ENCODE data around the gene TUBGCP2.

The TUBGCP2 gene

DNA sequence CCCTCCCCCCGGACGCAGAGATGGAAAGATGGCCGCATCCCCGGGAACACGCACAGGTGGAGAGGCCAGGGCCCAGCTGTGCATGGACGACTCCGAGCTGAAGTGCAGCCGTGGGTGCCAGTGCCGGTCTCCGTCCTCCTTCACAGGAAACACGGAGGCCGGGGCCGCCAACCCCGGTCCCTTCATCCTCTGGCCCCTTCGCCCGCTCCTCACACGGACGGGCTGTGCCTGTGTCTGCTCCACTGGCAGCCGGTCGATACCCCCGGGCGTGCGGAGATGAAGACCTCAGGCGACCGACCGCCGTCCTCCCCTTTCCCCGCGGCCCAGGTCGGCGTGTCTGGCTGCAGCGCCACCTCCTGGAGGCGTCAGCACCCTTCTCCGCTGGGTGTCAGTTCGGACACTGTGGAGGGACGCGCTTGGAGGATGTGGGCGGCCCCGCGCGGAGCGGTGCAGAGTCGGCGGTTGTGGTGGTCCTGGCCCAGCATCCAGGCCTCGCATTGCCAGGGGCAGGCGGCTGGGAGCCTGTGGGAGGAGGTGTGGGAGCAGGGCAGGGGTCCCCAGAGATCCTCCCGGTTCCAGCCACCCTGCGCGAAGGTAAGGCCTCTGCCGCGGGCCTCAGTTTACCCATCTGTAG lies 9.9 kb upstream of the TUBGCP2 start:
- no peak overlapping the region for H3K4me3 ChIP-seq (ENCODE audit: low read depth, low read length)
- TF ChIP-seq, protein P1, sequence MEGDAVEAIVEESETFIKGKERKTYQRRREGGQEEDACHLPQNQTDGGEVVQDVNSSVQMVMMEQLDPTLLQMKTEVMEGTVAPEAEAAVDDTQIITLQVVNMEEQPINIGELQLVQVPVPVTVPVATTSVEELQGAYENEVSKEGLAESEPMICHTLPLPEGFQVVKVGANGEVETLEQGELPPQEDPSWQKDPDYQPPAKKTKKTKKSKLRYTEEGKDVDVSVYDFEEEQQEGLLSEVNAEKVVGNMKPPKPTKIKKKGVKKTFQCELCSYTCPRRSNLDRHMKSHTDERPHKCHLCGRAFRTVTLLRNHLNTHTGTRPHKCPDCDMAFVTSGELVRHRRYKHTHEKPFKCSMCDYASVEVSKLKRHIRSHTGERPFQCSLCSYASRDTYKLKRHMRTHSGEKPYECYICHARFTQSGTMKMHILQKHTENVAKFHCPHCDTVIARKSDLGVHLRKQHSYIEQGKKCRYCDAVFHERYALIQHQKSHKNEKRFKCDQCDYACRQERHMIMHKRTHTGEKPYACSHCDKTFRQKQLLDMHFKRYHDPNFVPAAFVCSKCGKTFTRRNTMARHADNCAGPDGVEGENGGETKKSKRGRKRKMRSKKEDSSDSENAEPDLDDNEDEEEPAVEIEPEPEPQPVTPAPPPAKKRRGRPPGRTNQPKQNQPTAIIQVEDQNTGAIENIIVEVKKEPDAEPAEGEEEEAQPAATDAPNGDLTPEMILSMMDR (IDR thresholded peaks at IDR 0.05; ENCODE audit: insufficient read depth, low read depth, low read length, missing control alignments), result peak; percentile 53
- DNase-seq (ENCODE audit: low read depth), result peak; percentile 46

DNA sequence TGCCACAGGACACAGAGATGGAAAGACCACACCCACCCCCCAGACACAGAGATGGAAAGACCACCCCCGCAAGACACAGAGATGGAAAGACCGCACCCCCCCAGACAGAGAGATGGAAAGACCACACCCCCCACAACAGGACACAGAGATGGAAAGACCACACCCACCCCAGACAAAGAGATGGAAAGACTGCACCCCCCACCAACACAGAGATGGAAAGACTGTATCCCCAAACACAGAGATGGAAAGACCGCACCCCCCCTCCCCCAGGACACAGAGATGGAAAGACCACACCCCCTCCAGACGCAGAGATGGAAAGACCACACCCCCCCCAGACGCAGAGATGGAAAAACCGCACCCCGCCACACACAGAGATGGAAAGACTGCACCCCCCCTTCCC lies 8.1 kb upstream of the TUBGCP2 start:
- no peak for DNase-seq (ENCODE audit: low read depth)
- TF ChIP-seq, protein P1 (IDR thresholded peaks at IDR 0.05; ENCODE audit: insufficient read depth, low read depth, low read length, missing control alignments), result no peak
- no peak overlapping the region for H3K4me3 ChIP-seq (ENCODE audit: low read depth, low read length)

DNA sequence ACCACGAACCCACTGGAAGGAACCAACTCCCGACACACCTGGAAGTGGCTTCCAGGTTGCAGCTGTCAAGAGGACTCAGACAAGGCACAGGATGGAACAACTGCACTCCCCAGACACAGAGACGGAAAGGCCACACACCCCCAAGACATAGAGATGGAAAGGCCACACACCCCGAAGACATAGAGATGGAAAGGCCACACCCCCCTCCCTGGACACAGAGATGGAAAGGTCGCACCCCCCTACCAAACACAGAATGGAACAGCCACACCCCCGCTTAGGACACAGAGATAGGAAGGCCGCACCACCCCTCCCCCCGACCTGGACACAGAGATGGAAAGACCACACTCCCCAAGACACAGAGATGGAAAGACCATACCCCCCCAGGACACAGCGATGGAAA lies 7.6 kb upstream of the TUBGCP2 start:
- TF ChIP-seq, protein P1 (IDR thresholded peaks at IDR 0.05; ENCODE audit: insufficient read depth, low read depth, low read length, missing control alignments), result no peak
- no peak for DNase-seq (ENCODE audit: low read depth)
- H3K4me3 ChIP-seq (ENCODE audit: low read depth, low read length), result no peak overlapping the region

DNA sequence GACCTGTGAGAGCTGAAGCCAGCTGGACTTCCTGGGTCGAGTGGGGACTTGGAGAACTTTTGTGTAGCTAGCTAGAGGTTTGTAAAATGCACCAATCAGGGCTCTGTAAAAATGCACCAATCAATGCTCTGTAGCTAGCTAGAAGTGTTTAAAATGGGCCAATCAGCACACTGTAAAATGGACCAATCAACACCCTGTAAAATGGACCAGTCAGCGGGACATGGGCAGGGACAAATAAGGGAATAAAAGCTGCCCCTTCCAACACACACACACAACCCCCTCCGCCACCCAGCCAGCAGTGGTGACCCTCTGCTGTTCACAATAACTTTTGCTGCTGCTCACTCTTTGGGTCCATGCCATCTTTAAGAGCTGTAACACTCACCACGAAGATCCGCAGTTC lies 7.2 kb upstream of the TUBGCP2 start:
- TF ChIP-seq, protein P1 (IDR thresholded peaks at IDR 0.05; ENCODE audit: insufficient read depth, low read depth, low read length, missing control alignments), result no peak
- DNase-seq (ENCODE audit: low read depth), result no peak

DNA sequence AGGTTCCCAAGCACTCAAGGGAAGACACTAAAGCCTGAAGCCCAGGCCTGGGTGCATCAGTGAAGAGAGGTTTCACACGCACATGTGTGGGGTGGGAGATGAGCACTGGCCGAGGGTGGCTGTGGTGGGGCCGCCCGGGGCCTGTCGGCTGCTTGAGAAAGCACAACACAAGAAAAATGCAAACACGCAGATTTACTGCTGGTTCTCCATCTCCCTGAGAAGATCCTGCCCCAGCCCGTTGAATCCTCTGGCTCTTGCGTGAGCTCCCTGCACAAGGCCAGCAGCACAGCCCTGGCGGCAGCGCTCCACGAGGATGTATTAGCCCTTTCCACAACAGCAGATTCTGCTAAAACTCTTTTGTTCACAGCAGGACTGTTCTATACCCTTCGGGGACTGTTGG lies 6.2 kb upstream of the TUBGCP2 start:
- TF ChIP-seq, protein P1 (IDR thresholded peaks at IDR 0.05; ENCODE audit: insufficient read depth, low read depth, low read length, missing control alignments), result no peak
- DNase-seq (ENCODE audit: low read depth), result no peak

More for the DNA sequence above, 7.2 kb upstream of the TUBGCP2 start:
- no peak overlapping the region for H3K4me3 ChIP-seq (ENCODE audit: low read depth, low read length)

DNA sequence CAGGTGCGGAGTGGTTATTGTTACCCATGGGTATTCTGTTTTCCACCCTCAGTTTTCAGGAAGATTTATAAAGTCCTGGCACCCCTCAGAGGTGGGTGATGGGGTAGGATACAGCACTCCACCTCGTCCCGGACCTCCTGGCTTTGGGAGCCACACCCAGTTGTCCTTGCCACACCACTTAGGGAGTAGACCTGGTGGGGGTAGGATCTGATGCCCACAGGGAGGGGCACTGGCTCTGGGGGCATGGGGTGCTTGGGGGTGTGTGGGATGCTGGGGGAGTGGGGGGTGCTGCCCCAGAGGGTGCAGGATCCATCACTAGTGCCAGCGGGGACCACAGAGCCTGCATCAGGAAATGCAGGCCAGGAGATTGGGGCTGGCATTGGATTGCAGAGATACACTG lies 4.5 kb upstream of the TUBGCP2 start:
- DNase-seq (ENCODE audit: low read depth), result no peak
- no peak overlapping the region for H3K4me3 ChIP-seq (ENCODE audit: low read depth, low read length)
- TF ChIP-seq, protein P1 (IDR thresholded peaks at IDR 0.05; ENCODE audit: insufficient read depth, low read depth, low read length, missing control alignments), result no peak

More for the DNA sequence above, 6.2 kb upstream of the TUBGCP2 start:
- no peak overlapping the region for H3K4me3 ChIP-seq (ENCODE audit: low read depth, low read length)

DNA sequence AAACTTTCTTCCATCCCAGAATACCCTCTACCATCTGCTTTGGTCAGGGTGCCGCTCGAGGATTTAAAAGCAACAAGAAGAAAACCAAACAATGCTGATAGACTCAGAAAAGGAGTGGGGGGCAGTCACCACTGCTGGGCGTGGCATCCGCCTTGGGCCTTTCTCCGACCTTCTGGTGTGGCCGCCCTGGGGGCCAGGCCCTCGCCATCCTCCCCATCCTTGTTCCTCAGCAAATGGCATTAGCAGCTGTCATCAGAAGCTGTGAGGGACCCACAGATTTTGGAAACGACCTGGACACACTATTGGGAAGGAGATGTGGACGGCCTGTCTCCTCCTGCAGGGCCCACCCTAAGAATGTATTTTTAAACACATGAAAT lies 4.1 kb upstream of the TUBGCP2 start:
- TF ChIP-seq, protein P1 (IDR thresholded peaks at IDR 0.05; ENCODE audit: insufficient read depth, low read depth, low read length, missing control alignments), result no peak
- no peak for DNase-seq (ENCODE audit: low read depth)
- H3K4me3 ChIP-seq (ENCODE audit: low read depth, low read length), result no peak overlapping the region
